Glomerular visceral epithelial cell (primary cell): Measurements from ENCODE around the gene C8A.

Source experiments
- DNase-seq: peaks from one replicate; pipeline ENCODE4 v3.0.0-alpha.2; 2016; ENCODE audit errors: extremely low spot score

C8A gene

GRCh38 chr1:56925193-56925592 is 70.6 kb downstream of the C8A start:
- no peak for DNase-seq

GRCh38 chr1:56927171-56927570 is 72.6 kb downstream of the C8A start:
- DNase-seq: no peak

- DNase-seq: no peak
Observed at GRCh38 chr1:56927986-56928385, 73.4 kb downstream of the C8A start.

GRCh38 chr1:56929492-56929891 is 74.9 kb downstream of the C8A start:
- no peak for DNase-seq

- no peak for DNase-seq
Observed at GRCh38 chr1:56931211-56931610, 76.6 kb downstream of the C8A start.

- no peak for DNase-seq
Observed at GRCh38 chr1:56931686-56932085, 77.1 kb downstream of the C8A start.

GRCh38 chr1:56933161-56933560 is 78.6 kb downstream of the C8A start:
- no peak for DNase-seq

- DNase-seq: no peak
Observed at GRCh38 chr1:56933606-56934005, 79.0 kb downstream of the C8A start.

- DNase-seq: no peak
Observed at GRCh38 chr1:56934430-56935060, 79.9 kb downstream of the C8A start.

- no peak for DNase-seq
Observed at GRCh38 chr1:56938646-56939045, 84.0 kb downstream of the C8A start.

GRCh38 chr1:56939209-56939608 is 84.6 kb downstream of the C8A start:
- DNase-seq: no peak

GRCh38 chr1:56940039-56940438 is 85.4 kb downstream of the C8A start:
- no peak for DNase-seq

GRCh38 chr1:56948403-56949023 is 93.9 kb downstream of the C8A start:
- no peak for DNase-seq

- DNase-seq: no peak
Observed at GRCh38 chr1:56952501-56952900, 97.9 kb downstream of the C8A start.

- no peak for DNase-seq
Observed at GRCh38 chr1:56953386-56953785, 98.8 kb downstream of the C8A start.

GRCh38 chr1:56954664-56955063 is 100.1 kb downstream of the C8A start:
- DNase-seq: no peak

- DNase-seq: no peak
Observed at GRCh38 chr1:56957931-56958330, 103.3 kb downstream of the C8A start.

- no peak for DNase-seq
Observed at GRCh38 chr1:56958526-56958925, 103.9 kb downstream of the C8A start.

GRCh38 chr1:56961426-56961825 is 106.8 kb downstream of the C8A start:
- DNase-seq: no peak

GRCh38 chr1:56963667-56964066 is 109.1 kb downstream of the C8A start:
- DNase-seq: no peak

- DNase-seq: no peak
Observed at GRCh38 chr1:56964349-56965017, 109.9 kb downstream of the C8A start.

GRCh38 chr1:56965191-56965590 is 110.6 kb downstream of the C8A start:
- no peak for DNase-seq

- no peak for DNase-seq
Observed at GRCh38 chr1:56965916-56966697, 111.5 kb downstream of the C8A start, which contains the start of gene C8B. C8B (minus strand) TSS chr1:56966015; CDS start chr1:56965948, 67 bp downstream.
